ENCODE results near the gene KIRREL3. TPM values are rescaled to one million over a fixed set of nuclear protein-coding genes. Genes with fewer than 3 reads are reported as not detected.

The KIRREL3 gene
- total RNA-seq, result not detected

GRCh38 chr11:127000291-127000968, at the start of gene KIRREL3:
Gene KIRREL3 (minus strand): TSS chr11:127000770.
- ATAC-seq, result no peak
- H3K27me3 Mint-ChIP-seq (ENCODE audit: low read depth), result peaks cover 49% of the 10 kb centered on the region

GRCh38 chr11:127050186-127050585, 49.6 kb upstream of the KIRREL3 start:
- ATAC-seq, result no peak
- H3K36me3 Mint-ChIP-seq (ENCODE audit: insufficient read depth), result no peaks in the 10 kb centered on the region
- no peaks in the 10 kb centered on the region for H3K9me3 Mint-ChIP-seq
- H3K4me3 Mint-ChIP-seq, result no peak overlapping the region
- H3K27me3 Mint-ChIP-seq (ENCODE audit: low read depth), result no peaks in the 10 kb centered on the region
- H3K4me1 Mint-ChIP-seq (ENCODE audit: low read depth), result no peaks in the 10 kb centered on the region
- DNase-seq, result no peak

More at GRCh38 chr11:127000291-127000968, at the start of gene KIRREL3:
- DNase-seq, result no peak
- Mint-ChIP-seq H3K36me3 (ENCODE audit: insufficient read depth) (no peaks in the 10 kb centered on the region), H3K4me3 (no peak within 1 kb of the TSS), H3K4me1 (ENCODE audit: low read depth) (no peaks in the 10 kb centered on the region), H3K9me3 (no peaks in the 10 kb centered on the region)

GRCh38 chr11:127049486-127049885, 48.9 kb upstream of the KIRREL3 start:
- Mint-ChIP-seq H3K9me3 (no peaks in the 10 kb centered on the region), H3K36me3 (ENCODE audit: insufficient read depth) (no peaks in the 10 kb centered on the region), H3K4me1 (ENCODE audit: low read depth) (no peaks in the 10 kb centered on the region), H3K27me3 (ENCODE audit: low read depth) (no peaks in the 10 kb centered on the region), H3K4me3 (no peak overlapping the region)
- DNase-seq (no peak), ATAC-seq (no peak)

GRCh38 chr11:127044535-127044934, 44.0 kb upstream of the KIRREL3 start:
- H3K36me3 Mint-ChIP-seq (ENCODE audit: insufficient read depth), result no peaks in the 10 kb centered on the region
- no peaks in the 10 kb centered on the region for H3K9me3 Mint-ChIP-seq
- H3K4me1 Mint-ChIP-seq (ENCODE audit: low read depth), result no peaks in the 10 kb centered on the region

DNA sequence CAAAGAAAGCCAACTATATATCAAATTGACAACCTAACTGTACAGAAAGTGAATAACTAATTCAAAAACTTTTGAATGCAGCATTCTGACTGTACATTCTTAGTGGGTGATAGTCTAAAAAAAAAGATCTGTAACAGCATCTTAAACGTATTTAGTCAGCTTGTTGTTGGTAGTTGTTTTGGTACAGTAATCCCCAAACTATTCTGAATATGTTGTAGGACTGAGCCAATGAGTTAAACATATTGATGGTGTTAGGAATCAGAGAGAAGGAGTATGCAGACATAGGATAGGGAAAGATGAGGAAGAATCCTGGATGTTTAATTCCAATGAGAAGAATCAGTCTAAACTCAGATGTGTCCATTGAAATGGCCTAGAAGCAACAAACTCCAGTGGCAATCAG, 41.9 kb upstream of the KIRREL3 start:
- Mint-ChIP-seq H3K27me3 (ENCODE audit: low read depth) (peaks cover 3% of the 10 kb centered on the region), H3K9me3 (no peaks in the 10 kb centered on the region), H3K4me1 (ENCODE audit: low read depth) (no peaks in the 10 kb centered on the region), H3K36me3 (ENCODE audit: insufficient read depth) (no peaks in the 10 kb centered on the region), H3K4me3 (no peak overlapping the region)
- DNase-seq (no peak), ATAC-seq (no peak)

More at GRCh38 chr11:127044535-127044934, 44.0 kb upstream of the KIRREL3 start:
- DNase-seq (no peak), ATAC-seq (no peak)
- peaks cover 3% of the 10 kb centered on the region for H3K27me3 Mint-ChIP-seq (ENCODE audit: low read depth)
- no peak overlapping the region for H3K4me3 Mint-ChIP-seq

GRCh38 chr11:127039591-127039990, 39.0 kb upstream of the KIRREL3 start:
- no peak overlapping the region for H3K4me3 Mint-ChIP-seq
- ATAC-seq (no peak), DNase-seq (no peak)
- H3K4me1 Mint-ChIP-seq (ENCODE audit: low read depth), result no peaks in the 10 kb centered on the region
- peaks cover 7% of the 10 kb centered on the region for H3K27me3 Mint-ChIP-seq (ENCODE audit: low read depth)
- H3K36me3 Mint-ChIP-seq (ENCODE audit: insufficient read depth), result no peaks in the 10 kb centered on the region
- H3K9me3 Mint-ChIP-seq, result no peaks in the 10 kb centered on the region

DNA sequence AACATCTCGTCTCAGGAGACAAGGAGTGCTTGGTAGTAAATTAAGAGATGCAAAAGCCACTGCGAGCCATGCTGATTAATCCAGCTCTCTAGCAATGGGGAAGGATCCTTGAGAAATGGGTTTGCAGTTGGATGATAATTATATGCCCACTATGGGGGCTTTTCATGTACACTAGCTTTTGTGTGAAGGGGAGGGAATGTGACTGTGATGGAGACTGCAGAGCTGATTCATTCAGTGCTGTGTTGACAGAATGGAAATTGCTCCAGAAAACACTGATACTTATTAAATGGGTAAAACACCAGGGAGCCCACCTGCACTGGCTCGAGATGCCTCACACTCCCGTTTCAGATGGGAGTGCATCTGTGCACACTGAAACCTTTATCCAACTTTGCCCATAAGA, 37.0 kb upstream of the KIRREL3 start:
- Mint-ChIP-seq H3K4me3 (no peak overlapping the region), H3K9me3 (peaks cover 2% of the 10 kb centered on the region), H3K27me3 (ENCODE audit: low read depth) (peaks cover 7% of the 10 kb centered on the region), H3K36me3 (ENCODE audit: insufficient read depth) (no peaks in the 10 kb centered on the region), H3K4me1 (ENCODE audit: low read depth) (no peaks in the 10 kb centered on the region)
- DNase-seq (no peak), ATAC-seq (no peak)

DNA sequence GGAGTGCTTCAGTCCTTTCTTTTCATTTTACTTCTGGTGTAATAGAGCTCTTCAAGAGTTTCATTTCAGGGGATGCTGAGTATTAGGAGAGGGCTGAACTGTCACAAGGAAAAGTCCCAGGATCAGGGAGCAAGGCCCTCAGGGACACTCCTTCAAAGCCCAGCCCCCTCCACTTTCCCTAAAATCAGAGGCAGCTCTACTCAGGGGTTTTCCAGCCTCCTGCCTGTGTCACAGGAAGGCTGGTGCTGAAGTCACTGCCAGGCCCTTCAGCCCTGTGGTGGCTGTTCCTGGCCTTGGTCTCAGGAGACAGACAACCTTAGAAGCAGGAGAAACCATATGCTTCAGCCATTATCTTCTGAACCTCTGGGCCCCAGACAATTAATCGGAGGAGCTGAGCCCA, 36.4 kb upstream of the KIRREL3 start:
- H3K4me1 Mint-ChIP-seq (ENCODE audit: low read depth), result no peaks in the 10 kb centered on the region
- H3K36me3 Mint-ChIP-seq (ENCODE audit: insufficient read depth), result no peaks in the 10 kb centered on the region
- H3K4me3 Mint-ChIP-seq, result no peak overlapping the region
- H3K9me3 Mint-ChIP-seq, result peaks cover 3% of the 10 kb centered on the region
- DNase-seq, result no peak
- ATAC-seq, result no peak
- H3K27me3 Mint-ChIP-seq (ENCODE audit: low read depth), result peaks cover 7% of the 10 kb centered on the region

- Mint-ChIP-seq H3K4me1 (ENCODE audit: low read depth) (no peaks in the 10 kb centered on the region), H3K36me3 (ENCODE audit: insufficient read depth) (no peaks in the 10 kb centered on the region), H3K4me3 (no peak overlapping the region), H3K9me3 (peaks cover 3% of the 10 kb centered on the region), H3K27me3 (ENCODE audit: low read depth) (peaks cover 3% of the 10 kb centered on the region)
- ATAC-seq (no peak), DNase-seq (no peak)
Measured at GRCh38 chr11:127035824-127036223, 35.3 kb upstream of the KIRREL3 start.

- Mint-ChIP-seq H3K27me3 (ENCODE audit: low read depth) (peaks cover 3% of the 10 kb centered on the region), H3K4me3 (no peak overlapping the region), H3K9me3 (peaks cover 3% of the 10 kb centered on the region), H3K36me3 (ENCODE audit: insufficient read depth) (no peaks in the 10 kb centered on the region), H3K4me1 (ENCODE audit: low read depth) (no peaks in the 10 kb centered on the region)
- DNase-seq (no peak), ATAC-seq (no peak)
Measured at GRCh38 chr11:127034973-127035372, 34.4 kb upstream of the KIRREL3 start.

DNA sequence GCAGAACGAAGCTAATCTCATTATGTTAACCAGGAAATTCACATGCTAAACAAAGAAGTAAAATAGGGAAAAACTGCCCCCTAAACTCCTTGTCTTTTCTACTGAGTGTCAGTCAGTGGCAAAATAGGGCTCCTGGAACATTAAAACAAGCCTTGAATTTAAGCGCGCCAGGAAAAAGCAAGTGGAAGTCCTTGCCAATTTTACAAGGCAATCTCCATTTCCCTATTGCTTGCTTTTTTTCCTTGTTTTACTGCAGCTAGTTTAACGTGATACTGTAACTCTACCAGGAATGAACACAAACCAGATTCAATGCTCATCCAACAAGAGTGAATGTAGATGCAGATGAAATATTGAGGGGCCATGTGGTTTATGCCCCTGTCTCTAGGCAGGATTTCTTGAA, 28.1 kb upstream of the KIRREL3 start:
- no peaks in the 10 kb centered on the region for H3K4me1 Mint-ChIP-seq (ENCODE audit: low read depth)
- no peaks in the 10 kb centered on the region for H3K27me3 Mint-ChIP-seq (ENCODE audit: low read depth)
- H3K4me3 Mint-ChIP-seq, result no peak overlapping the region
- no peaks in the 10 kb centered on the region for H3K36me3 Mint-ChIP-seq (ENCODE audit: insufficient read depth)
- ATAC-seq (no peak), DNase-seq (no peak)
- peaks cover 3% of the 10 kb centered on the region for H3K9me3 Mint-ChIP-seq

GRCh38 chr11:127027789-127028188, 27.2 kb upstream of the KIRREL3 start:
- no peak overlapping the region for H3K4me3 Mint-ChIP-seq
- peaks cover 3% of the 10 kb centered on the region for H3K9me3 Mint-ChIP-seq
- H3K36me3 Mint-ChIP-seq (ENCODE audit: insufficient read depth), result no peaks in the 10 kb centered on the region
- no peaks in the 10 kb centered on the region for H3K4me1 Mint-ChIP-seq (ENCODE audit: low read depth)
- ATAC-seq (no peak), DNase-seq (no peak)
- H3K27me3 Mint-ChIP-seq (ENCODE audit: low read depth), result no peaks in the 10 kb centered on the region

DNA sequence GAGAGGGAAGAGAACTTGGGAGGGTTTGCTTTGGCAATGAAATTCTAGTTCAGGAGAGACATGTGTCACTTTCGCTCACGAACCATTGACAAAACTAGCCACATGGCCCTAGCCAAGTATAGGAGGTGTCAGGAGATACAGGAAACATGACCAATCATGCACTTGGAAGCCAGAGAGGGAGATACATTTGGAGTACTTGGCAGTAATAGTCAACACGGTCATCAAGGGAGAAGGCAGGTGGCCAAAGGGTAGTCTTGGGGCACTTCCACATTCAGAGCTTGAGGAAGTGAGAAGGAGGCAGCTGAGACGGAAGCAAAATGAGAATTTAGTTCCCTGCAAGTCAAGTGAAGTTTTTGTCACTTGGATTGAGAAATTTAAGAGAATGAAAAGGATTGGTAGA, 26.4 kb upstream of the KIRREL3 start:
- ATAC-seq (no peak), DNase-seq (no peak)
- H3K27me3 Mint-ChIP-seq (ENCODE audit: low read depth), result no peaks in the 10 kb centered on the region
- H3K9me3 Mint-ChIP-seq, result no peaks in the 10 kb centered on the region
- no peaks in the 10 kb centered on the region for H3K36me3 Mint-ChIP-seq (ENCODE audit: insufficient read depth)
- H3K4me3 Mint-ChIP-seq, result no peak overlapping the region
- H3K4me1 Mint-ChIP-seq (ENCODE audit: low read depth), result no peaks in the 10 kb centered on the region

- H3K4me1 Mint-ChIP-seq (ENCODE audit: low read depth), result no peaks in the 10 kb centered on the region
Measured at GRCh38 chr11:127023991-127024390, 23.4 kb upstream of the KIRREL3 start.

DNA sequence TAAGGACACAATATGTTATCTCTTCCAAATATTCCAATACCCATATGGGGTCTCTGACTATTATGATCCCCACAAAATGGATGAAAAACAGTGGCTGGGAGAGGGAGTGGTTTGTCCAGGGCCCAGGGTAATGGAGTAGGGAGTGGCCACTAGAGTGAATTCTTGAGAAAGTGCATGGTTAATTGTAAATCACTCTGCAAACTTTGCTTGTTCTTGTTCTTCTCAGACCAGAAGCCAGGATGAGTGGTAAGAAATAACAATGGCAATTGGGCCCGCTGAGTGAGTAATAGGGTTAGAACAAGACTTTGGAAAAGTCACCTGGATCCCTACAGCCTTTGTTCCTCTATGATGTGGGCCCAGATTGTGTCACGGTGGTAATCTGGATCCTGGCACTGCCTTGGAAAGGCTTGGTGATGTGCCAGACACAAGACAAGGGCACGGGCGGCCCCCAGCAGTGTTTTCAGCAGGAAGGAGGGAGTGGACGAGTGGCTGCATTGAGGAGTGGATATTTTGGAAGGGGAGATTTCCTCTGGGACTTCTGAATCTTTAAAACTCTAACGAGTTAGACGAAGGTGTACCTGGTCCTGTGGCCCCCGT, 18.2 kb upstream of the KIRREL3 start:
- Mint-ChIP-seq H3K27me3 (ENCODE audit: low read depth) (peaks cover 7% of the 10 kb centered on the region), H3K4me3 (no peak overlapping the region), H3K36me3 (ENCODE audit: insufficient read depth) (no peaks in the 10 kb centered on the region), H3K4me1 (ENCODE audit: low read depth) (no peaks in the 10 kb centered on the region), H3K9me3 (no peaks in the 10 kb centered on the region)
- DNase-seq (no peak), ATAC-seq (no peak)

More at GRCh38 chr11:127023991-127024390, 23.4 kb upstream of the KIRREL3 start:
- no peak for ATAC-seq
- DNase-seq, result no peak
- Mint-ChIP-seq H3K9me3 (no peaks in the 10 kb centered on the region), H3K36me3 (ENCODE audit: insufficient read depth) (no peaks in the 10 kb centered on the region), H3K4me3 (no peak overlapping the region), H3K27me3 (ENCODE audit: low read depth) (peaks cover 4% of the 10 kb centered on the region)

All from activated T-cell treated with anti-CD3 and anti-CD28 coated beads, Interleukin-2, amount 50 U/mL, for 4 hours (primary cell).